GM23248 (cell line): Measurements from ENCODE around the gene FCHO1. TPM values are rescaled to one million over a fixed set of nuclear protein-coding genes. Genes with fewer than 3 reads are reported as not detected.

Experiments used
- DNase-seq: peaks from one replicate; pipeline ENCODE4 v3.0.0-alpha.2; 2015
- H2AFZ ChIP-seq: fragments of 200-600 bp; sonication (generic); 2 replicates; pipeline ENCODE4 v1.6.1; 2016; ENCODE audit warnings: antibody characterized with exemption
- H3F3A ChIP-seq: fragments of 200-600 bp; sonication (generic); 2 replicates; pipeline ENCODE4 v1.6.1; 2016; ENCODE audit warnings: mild to moderate bottlenecking, antibody characterized with exemption, mixed run types; ENCODE audit not compliant: insufficient read depth
- H3K27ac ChIP-seq: fragments of 200-600 bp; sonication (generic); 2 replicates; pipeline ENCODE4 v1.5.1; 2016; ENCODE audit warnings: mild to moderate bottlenecking
- H3K27me3 ChIP-seq: fragments of 200-600 bp; sonication (generic); replicated peaks from 2 replicates; pipeline ENCODE4 v1.6.1; 2016; ENCODE audit warnings: mild to moderate bottlenecking; ENCODE audit not compliant: insufficient read depth
- H3K36me3 ChIP-seq: fragments of 200-600 bp; sonication (generic); 2 replicates; pipeline ENCODE4 v1.6.1; 2016; ENCODE audit warnings: low read depth, mild to moderate bottlenecking
- H3K4me1 ChIP-seq: fragments of 200-600 bp; sonication (generic); 2 replicates; pipeline ENCODE4 v1.6.1; 2016; ENCODE audit warnings: mild to moderate bottlenecking; ENCODE audit not compliant: insufficient read depth
- H3K4me2 ChIP-seq: fragments of 200-600 bp; sonication (generic); one replicate; pipeline ENCODE4 v1.6.1; 2016; ENCODE audit warnings: mild to moderate bottlenecking; ENCODE audit not compliant: unreplicated experiment
- H3K4me3 ChIP-seq: fragments of 200-600 bp; sonication (generic); 2 replicates; pipeline ENCODE4 v1.5.1; 2016; ENCODE audit warnings: mild to moderate bottlenecking
- H3K79me2 ChIP-seq: fragments of 200-600 bp; sonication (generic); 2 replicates; pipeline ENCODE4 v1.6.1; 2016; ENCODE audit warnings: mild to moderate bottlenecking; ENCODE audit not compliant: insufficient read depth
- H3K9ac ChIP-seq: fragments of 200-600 bp; sonication (generic); 2 replicates; pipeline ENCODE4 v1.6.1; 2016; ENCODE audit warnings: mild to moderate bottlenecking
- H3K9me2 ChIP-seq: fragments of 200-600 bp; sonication (generic); 2 replicates; pipeline ENCODE4 v1.6.1; 2016; ENCODE audit warnings: mixed run types, mild to moderate bottlenecking, moderate library complexity; ENCODE audit not compliant: insufficient read depth
- H3K9me3 ChIP-seq: fragments of 200-600 bp; sonication (generic); one replicate; pipeline ENCODE4 v1.6.1; 2017; ENCODE audit warnings: low read depth
- H4K20me1 ChIP-seq: fragments of 200-600 bp; sonication (generic); 2 replicates; pipeline ENCODE4 v1.6.0; 2016; ENCODE audit not compliant: insufficient read depth
- EZH2 ChIP-seq: fragments of 200-600 bp; sonication (generic); IDR thresholded peaks from 2 replicates; pipeline ENCODE4 v1.6.1; 2018; ENCODE audit warnings: antibody characterized with exemption, mild to moderate bottlenecking; ENCODE audit not compliant: insufficient read depth, poor library complexity, severe bottlenecking
- EZH2phosphoT487 ChIP-seq: fragments of 200-600 bp; sonication (generic); IDR thresholded peaks from 2 replicates; pipeline ENCODE4 v1.6.1; 2018; ENCODE audit warnings: antibody characterized with exemption, moderate library complexity, mild to moderate bottlenecking, low read depth; ENCODE audit not compliant: insufficient read depth
- WGBS, 2 experiments: methylation state at CpG; one replicate each; pipeline ENCODE4 v1.1.6; 2015 to 2017; ENCODE audit warnings: low lambda C conversion rate in 2 of 2, low coverage in 1 of 2; ENCODE audit errors: missing lambda C conversion rate in 2 of 2; 5-methylcytosine and 5-hydroxymethylcytosine counted together
- in situ Hi-C: fragments of 300-500 bp; cut with MboI; formaldehyde crosslinking; loops from 2 replicates; pipeline ENCODE4 v1.15.0; 2020
- polyA plus RNA-seq: library from polyadenylated mRNA; unstranded; fragments of >200 nt; fragmentation: Nextera tagmentation; extraction: Ambion mirVana; gene quantifications from 2 replicates; pipeline ENCODE4 v1.2.1, GENCODE V29; 2016
- total RNA-seq: library from RNA; depleted of rRNA; stranded (reverse); fragments of >200 nt; shearing (Covaris generic); gene quantifications from 2 replicates; pipeline ENCODE4 v1.2.3, GENCODE V29; 2014

FCHO1 gene
- total and polyA plus RNA-seq, 2 experiments from 2014 or later, result 0.43 to 1.1 TPM

DNA sequence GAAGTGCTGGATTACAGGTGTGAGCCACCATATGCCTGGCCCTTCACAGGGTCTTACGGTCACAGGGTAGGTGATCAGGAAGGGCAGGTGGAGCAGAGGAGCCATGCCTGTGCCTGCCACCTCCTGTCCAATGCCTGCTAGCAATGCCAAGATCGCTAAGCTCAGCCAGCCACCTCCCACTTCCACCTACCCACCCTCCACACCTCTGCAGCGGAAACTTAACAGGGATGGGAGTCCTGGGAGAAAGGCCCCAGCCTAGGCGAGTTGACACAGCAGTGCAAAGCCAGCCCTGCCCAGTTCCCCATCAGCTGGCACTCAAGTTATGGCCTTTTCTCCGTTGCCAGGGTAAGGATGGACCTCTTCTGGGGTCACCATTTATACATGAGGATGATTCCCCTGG is 15.9 kb upstream of the FCHO1 start:
- Histone ChIP-seq H3K27ac (no peak overlapping the region), H3K4me3 (no peak overlapping the region), H3K79me2 (peaks cover 38% of the 10 kb centered on the region), H3K4me1 (no peaks in the 10 kb centered on the region), H3K9me2 (no peaks in the 10 kb centered on the region), H3K36me3 (peaks cover 24% of the 10 kb centered on the region; the same call in 1 of the 2 replicates), H2AFZ (no peak overlapping the region), H3F3A (no peaks in the 10 kb centered on the region), H4K20me1 (peaks cover 6% of the 10 kb centered on the region), H3K9me3 (no peaks in the 10 kb centered on the region), H3K9ac (no peak overlapping the region), H3K4me2 (no peak overlapping the region), H3K27me3 (no peaks in the 10 kb centered on the region)
- in situ Hi-C loops, result no loop called here
- 93 to 97% methylated on average over 5 of the region's 5 CpGs for WGBS, 2 experiments
- TF ChIP-seq EZH2phosphoT487 (no peak), EZH2 (no peak)
- no peak for DNase-seq

DNA sequence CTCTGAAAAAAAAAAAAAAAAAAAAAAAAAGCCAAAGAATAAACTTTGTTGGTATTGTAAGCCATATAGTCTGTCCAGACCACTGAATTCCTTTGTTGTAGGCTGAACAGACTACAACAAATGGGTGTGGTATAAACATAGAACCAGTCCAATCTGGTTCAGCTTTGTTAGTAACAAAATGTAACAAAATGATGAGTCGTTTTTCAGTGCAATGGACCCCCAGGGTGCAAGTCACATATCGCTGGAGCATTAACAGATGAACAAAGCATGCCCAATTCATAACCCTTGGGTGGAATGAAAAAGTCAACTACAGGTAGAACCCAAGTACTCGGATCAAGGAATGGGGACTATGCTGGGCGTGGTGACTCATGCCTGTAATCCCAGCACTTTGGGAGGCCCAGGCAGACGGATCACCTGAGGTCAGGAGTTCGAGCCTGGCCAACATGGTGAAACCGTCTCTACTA is 13.6 kb upstream of the FCHO1 start:
- no peak overlapping the region for H3K4me3 ChIP-seq
- H3K4me2 ChIP-seq, result no peak overlapping the region
- H3K36me3 ChIP-seq, result peaks cover 12% of the 10 kb centered on the region; the same call in 1 of the 2 replicates
- 80 to 84% methylated on average over 7 of the region's 7 CpGs for WGBS, 2 experiments
- H3F3A ChIP-seq, result no peaks in the 10 kb centered on the region
- TF ChIP-seq EZH2 (no peak), EZH2phosphoT487 (no peak)
- no peak overlapping the region for H2AFZ ChIP-seq
- no peak overlapping the region for H3K27ac ChIP-seq
- H4K20me1 ChIP-seq, result no peaks in the 10 kb centered on the region
- H3K9me3 ChIP-seq, result no peaks in the 10 kb centered on the region
- H3K9me2 ChIP-seq, result no peaks in the 10 kb centered on the region
- no peak for DNase-seq
- no peak overlapping the region for H3K9ac ChIP-seq
- in situ Hi-C loops, result no loop called here
- no peaks in the 10 kb centered on the region for H3K4me1 ChIP-seq
- H3K27me3 ChIP-seq, result no peaks in the 10 kb centered on the region
- peaks cover 15% of the 10 kb centered on the region for H3K79me2 ChIP-seq

DNA sequence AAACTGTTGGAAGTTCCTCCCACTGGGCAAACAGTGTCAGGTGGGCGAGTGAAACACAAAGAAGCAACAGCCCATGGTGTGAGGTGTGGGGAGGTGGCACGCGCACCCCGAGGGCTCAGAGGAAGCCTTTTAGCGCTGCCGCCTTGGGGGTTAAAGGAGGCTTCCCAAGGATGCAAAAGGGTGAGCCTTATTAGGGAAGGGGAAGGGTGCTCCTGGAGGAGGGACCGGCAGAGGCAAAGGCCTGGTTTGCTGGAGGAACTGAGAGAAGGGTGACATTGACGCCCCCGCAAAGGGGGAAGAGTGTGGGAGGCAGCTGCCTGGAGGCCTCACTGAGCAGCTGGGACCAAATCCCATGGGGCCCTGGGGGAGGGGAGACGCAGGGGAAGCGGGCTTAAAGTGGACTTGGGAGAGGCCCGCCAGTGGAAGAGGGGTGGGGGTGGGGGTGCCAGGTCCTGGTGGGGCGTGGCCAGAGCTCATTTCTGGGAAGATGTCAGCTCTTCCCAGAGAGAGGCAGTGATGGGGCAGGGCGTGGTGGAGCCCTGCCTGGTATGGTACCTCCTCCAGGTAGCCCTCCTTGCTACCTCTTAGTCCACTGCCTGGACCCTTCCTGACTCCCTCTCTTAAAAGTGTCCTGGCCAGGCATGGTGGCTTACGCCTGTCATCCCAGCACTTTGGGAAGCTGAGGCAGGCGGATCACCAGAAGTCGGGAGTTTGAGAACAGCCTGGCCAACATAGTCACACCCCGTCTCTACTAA is 12.0 kb upstream of the FCHO1 start:
- Histone ChIP-seq H2AFZ (no peak overlapping the region), H3K4me3 (no peak overlapping the region), H3K27me3 (no peaks in the 10 kb centered on the region), H3K9ac (no peak overlapping the region), H3K79me2 (no peaks in the 10 kb centered on the region), H3K4me2 (no peak overlapping the region), H4K20me1 (no peaks in the 10 kb centered on the region), H3K9me2 (no peaks in the 10 kb centered on the region), H3K9me3 (no peaks in the 10 kb centered on the region), H3K36me3 (peaks cover 10% of the 10 kb centered on the region; the same call in 1 of the 2 replicates), H3F3A (no peaks in the 10 kb centered on the region), H3K27ac (no peak overlapping the region), H3K4me1 (no peaks in the 10 kb centered on the region)
- WGBS, 2 experiments, result 74 to 79% methylated on average over 13 to 18 of the region's 18 CpGs
- DNase-seq, result no peak
- in situ Hi-C loops, result no loop called here
- TF ChIP-seq EZH2phosphoT487, result no peak
- TF ChIP-seq EZH2, result no peak

DNA sequence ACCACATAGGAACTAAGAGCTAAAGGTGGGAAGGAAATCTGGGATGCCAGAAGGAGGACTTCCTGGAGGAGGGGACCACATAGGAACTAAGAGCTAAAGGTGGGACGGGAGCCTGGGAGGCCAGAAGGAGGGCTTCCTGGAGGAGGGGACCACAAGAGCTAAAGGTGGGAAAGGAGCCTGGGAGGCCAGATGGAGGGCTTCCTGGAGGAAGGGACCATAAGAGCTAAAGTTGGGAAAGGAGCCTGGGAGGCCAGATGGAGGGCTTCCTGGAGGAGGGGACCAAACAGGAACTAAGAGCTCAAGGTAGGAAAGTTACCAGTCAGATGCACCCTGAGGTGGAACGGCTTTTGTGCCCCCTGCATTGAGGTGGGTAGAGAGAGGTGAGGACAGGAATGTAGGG is 9.8 kb upstream of the FCHO1 start:
- in situ Hi-C loops, result no loop called here
- no peaks in the 10 kb centered on the region for H3K79me2 ChIP-seq
- no peaks in the 10 kb centered on the region for H3K9me2 ChIP-seq
- no peak overlapping the region for H3K9ac ChIP-seq
- no peak for DNase-seq
- no peak overlapping the region for H3K27ac ChIP-seq
- no peaks in the 10 kb centered on the region for H3K27me3 ChIP-seq
- no peaks in the 10 kb centered on the region for H3K9me3 ChIP-seq
- no peak overlapping the region for H3K4me2 ChIP-seq
- WGBS, 2 experiments, result 95 to 100% methylated on average over 2 of the region's 2 CpGs
- no peaks in the 10 kb centered on the region for H3K36me3 ChIP-seq
- no peak overlapping the region for H2AFZ ChIP-seq
- H3K4me1 ChIP-seq, result no peaks in the 10 kb centered on the region
- TF ChIP-seq EZH2 (no peak), EZH2phosphoT487 (no peak)
- no peaks in the 10 kb centered on the region for H4K20me1 ChIP-seq
- H3K4me3 ChIP-seq, result no peak overlapping the region
- no peaks in the 10 kb centered on the region for H3F3A ChIP-seq
